Measurements from ENCODE around the gene CSRP1.

Gene CSRP1

DNA sequence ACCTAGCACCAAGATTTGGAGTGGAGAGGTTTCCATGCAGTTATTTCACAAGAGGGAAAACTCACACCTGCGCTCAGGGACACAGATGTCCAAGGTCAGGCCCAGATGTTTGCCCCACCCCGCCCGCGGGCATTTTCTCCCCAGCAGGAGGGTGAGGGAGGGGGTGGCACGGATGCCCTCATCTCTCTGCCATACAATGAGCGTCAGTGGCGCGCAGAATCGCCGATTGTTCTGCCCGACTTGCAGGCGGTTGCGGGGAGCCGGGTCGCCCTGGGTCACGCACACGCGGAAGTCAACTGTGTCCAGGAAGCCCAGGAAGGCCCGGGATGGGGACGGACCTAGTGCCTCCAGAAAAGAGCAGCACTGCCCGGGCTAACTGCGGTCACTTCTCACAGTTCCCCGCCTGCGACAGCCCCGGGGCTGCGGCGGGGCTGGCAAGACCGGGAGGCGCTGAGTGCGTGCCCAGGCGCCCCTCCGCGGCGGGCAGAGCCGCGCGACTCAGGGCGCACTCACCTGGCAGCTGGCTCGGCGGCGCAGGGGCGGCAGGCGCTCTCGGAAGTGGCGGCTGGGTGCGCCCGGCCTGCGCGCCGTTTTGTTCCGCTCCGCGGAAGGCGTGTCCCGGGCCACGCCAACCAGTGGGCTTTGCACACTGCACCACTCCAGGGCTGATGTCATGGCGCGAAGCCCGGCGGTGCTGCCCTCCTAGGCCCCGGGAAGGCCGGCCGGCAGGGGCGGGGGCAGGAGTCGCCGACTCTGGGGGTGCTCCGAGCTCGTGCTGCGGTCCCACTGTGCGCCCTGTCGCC lies at the start of gene CSRP1:
CSRP1 (minus strand) TSS at position 567 of the 803 bp plus-strand sequence. CDS start 10,820 bp downstream, outside the sequence.
- DNase-seq (ENCODE audit: low read depth): peak; percentile 92
- H3K4me3 ChIP-seq (ENCODE audit: low read depth, low read length): peak within 1 kb of the TSS; percentile 60
- TF ChIP-seq, protein P1, sequence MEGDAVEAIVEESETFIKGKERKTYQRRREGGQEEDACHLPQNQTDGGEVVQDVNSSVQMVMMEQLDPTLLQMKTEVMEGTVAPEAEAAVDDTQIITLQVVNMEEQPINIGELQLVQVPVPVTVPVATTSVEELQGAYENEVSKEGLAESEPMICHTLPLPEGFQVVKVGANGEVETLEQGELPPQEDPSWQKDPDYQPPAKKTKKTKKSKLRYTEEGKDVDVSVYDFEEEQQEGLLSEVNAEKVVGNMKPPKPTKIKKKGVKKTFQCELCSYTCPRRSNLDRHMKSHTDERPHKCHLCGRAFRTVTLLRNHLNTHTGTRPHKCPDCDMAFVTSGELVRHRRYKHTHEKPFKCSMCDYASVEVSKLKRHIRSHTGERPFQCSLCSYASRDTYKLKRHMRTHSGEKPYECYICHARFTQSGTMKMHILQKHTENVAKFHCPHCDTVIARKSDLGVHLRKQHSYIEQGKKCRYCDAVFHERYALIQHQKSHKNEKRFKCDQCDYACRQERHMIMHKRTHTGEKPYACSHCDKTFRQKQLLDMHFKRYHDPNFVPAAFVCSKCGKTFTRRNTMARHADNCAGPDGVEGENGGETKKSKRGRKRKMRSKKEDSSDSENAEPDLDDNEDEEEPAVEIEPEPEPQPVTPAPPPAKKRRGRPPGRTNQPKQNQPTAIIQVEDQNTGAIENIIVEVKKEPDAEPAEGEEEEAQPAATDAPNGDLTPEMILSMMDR (IDR thresholded peaks at IDR 0.05; ENCODE audit: insufficient read depth, low read depth, low read length, missing control alignments): peak; percentile 9

DNA sequence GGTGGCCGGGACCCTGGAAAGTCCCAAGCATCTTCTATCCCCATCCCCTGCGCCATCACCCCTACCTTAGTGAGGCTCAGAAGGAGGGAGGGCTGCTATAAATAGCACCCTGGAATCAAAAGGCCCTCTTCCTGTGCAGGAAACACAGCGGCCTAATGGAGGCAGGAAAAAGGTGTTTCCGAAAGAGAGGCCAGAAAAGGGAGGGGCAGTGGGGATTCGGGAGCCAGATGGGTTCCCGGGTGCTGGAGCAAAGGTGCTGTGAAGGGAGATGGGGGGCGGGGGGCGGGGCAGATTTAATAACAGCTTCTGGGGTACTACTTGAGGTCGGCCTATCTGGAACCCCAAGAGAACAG lies 48.6 kb upstream of the CSRP1 start:
- H3K4me3 ChIP-seq (ENCODE audit: low read depth, low read length): no peak overlapping the region
- DNase-seq (ENCODE audit: low read depth): no peak
- TF ChIP-seq, protein P1 (IDR thresholded peaks at IDR 0.05; ENCODE audit: insufficient read depth, low read depth, low read length, missing control alignments): no peak

DNA sequence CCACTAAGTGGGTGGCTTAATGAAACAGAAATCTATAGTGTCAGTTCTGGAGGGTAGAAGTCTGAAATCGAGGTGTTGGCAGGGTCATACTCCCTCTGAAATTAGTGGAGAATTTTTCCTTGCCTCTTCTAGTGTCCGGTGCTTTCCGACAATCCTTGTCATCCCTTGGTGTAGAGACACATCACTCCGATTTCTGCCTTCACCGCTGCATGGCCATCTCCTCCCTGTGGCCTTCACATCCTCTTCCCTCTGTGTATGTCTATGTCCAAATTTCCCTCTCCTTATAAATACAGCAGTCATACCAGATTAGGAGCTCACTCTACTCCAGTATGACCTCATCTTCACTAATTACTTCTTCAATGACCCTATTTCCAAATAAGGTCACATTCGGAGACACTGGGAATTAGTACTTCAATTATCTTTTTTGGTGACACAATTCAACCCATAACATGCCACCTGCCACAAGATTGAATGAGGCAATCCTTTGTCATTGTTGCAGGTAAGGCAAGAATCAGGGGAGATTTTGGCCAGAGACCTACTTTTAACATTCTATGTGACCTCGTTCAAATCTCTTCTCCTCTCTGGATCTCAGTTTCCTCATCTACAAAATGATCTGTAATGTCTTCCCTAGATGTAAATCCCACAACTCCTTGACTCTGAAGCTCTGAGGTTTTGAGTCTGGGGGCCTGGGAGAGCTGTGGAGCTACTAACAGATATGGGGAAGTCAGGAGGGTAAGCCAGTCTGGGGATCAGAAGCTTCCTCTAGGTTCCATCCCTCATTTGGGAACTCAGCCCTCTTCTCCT lies 48.1 kb upstream of the CSRP1 start:
- TF ChIP-seq, protein P1 (IDR thresholded peaks at IDR 0.05; ENCODE audit: insufficient read depth, low read depth, low read length, missing control alignments): no peak
- no peak overlapping the region for H3K4me3 ChIP-seq (ENCODE audit: low read depth, low read length)
- DNase-seq (ENCODE audit: low read depth): no peak

DNA sequence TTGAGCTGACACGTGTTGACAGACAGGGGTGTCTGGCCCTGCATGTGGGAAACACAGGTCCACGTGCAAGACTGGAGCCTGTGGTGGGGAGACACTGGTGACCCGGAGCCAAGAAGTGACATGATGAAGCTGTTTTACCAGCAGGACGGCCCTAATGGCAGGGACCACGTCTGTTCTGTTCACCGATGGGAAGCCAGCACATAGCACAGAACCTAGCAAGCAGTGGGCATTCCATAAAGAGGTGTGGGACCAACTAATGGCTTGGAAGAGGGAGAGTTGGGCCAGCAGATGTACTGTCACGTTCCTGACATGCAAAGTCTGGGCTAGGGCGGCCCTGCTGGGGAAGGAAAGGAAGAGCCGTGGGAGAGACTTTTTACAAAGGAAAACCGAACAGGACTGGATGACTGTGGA lies 47.3 kb upstream of the CSRP1 start:
- no peak for DNase-seq (ENCODE audit: low read depth)
- TF ChIP-seq, protein P1 (IDR thresholded peaks at IDR 0.05; ENCODE audit: insufficient read depth, low read depth, low read length, missing control alignments): no peak

DNA sequence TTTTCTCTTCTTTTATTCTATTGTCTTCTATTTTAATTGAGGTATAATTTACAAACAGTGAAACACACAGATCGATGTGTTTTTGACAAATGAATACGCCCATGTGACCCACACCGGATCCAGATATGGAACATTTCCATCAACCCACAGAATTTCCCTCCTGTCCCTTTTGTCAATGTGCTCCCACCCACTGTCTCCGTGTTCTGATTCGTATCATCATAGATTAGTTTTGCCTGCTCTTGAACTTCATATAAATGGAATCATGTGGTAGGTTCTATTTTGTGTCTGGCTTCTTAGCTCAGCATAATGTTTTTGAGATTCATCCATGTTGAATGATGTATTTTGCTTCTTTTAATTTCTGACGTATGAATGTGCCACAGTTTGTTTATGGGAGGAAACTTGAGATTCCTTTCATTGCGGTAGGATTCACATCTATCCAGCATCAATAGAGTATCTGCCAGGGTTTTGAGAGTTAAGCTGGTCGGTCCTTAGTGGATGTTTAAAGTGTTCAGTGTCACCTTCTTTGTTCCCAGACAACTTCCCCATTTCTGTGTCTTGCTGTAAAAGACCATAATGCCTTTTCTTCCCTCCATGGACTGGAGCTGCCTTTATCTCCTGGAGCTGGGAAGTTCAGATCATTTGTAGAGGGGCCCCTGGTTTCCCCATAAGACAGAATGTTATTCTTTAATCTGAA lies 46.7 kb upstream of the CSRP1 start:
- no peak overlapping the region for H3K4me3 ChIP-seq (ENCODE audit: low read depth, low read length)
- TF ChIP-seq, protein P1 (IDR thresholded peaks at IDR 0.05; ENCODE audit: insufficient read depth, low read depth, low read length, missing control alignments): no peak
- no peak for DNase-seq (ENCODE audit: low read depth)

More for the DNA sequence above, 47.3 kb upstream of the CSRP1 start:
- H3K4me3 ChIP-seq (ENCODE audit: low read depth, low read length): no peak overlapping the region

DNA sequence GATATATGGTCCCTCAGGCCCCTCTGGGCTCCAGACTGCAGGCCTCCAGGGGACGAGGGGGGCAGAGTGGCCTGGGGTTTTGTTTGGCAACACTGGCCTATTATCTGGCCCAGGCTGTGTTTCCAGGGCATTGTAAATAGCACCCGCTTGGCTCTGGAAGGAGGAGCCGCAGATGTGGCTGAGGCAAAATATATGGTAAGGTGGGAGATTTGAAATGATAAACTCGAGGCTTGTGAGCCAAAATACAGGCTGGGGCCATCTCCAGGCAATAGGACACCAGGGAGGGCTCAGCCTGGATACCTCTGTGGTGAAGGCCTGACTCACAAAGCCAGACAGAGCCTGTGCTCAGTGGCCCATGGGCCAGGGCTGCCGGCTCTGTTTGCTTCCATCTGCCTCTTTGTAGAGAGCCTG lies 46.0 kb upstream of the CSRP1 start:
- DNase-seq (ENCODE audit: low read depth): no peak
- TF ChIP-seq, protein P1 (IDR thresholded peaks at IDR 0.05; ENCODE audit: insufficient read depth, low read depth, low read length, missing control alignments): no peak

More for the DNA sequence above, 46.0 kb upstream of the CSRP1 start:
- no peak overlapping the region for H3K4me3 ChIP-seq (ENCODE audit: low read depth, low read length)

Data from GM12865 (cell line).